Measurements from ENCODE around the gene BMPR1B. TPM values are rescaled to one million over a fixed set of nuclear protein-coding genes. Genes with fewer than 3 reads are reported as not detected.

BMPR1B gene
- total and polyA plus RNA-seq, 9 of the 15 experiments (the other 6 are each of a cell fraction or from before 2014, with no cell fraction given): 0.01 TPM; not detected in 8

- H3K9me1 ChIP-seq (ENCODE audit: control insufficient read depth, insufficient read depth, low read length): no peaks in the 10 kb centered on the region
- intact Hi-C loops (cut with micrococcal nuclease): no loop called here
- H4K20me1 ChIP-seq (replicated peaks; ENCODE audit: control insufficient read depth, insufficient read depth, low read length): no peaks in the 10 kb centered on the region
- in situ Hi-C loops (cut with MboI): no loop called here
- H3K27ac ChIP-seq (ENCODE audit: extremely low read depth, low read depth, low read length): no peak overlapping the region
- no peaks in the 10 kb centered on the region; a peak in 1 of 5 replicates for H3K27me3 ChIP-seq (ENCODE audit: control insufficient read depth in 2 of 2, insufficient read depth in 2 of 2, low read length in 2 of 2)
- 18% methylated on average over 2 of the region's 2 CpGs for WGBS (ENCODE audit: insufficient coverage, low coverage, missing lambda C conversion rate)
- H3K4me3 ChIP-seq: no peak overlapping the region
- H3K4me1 ChIP-seq (replicated peaks in 1 of 2; ENCODE audit: control insufficient read depth in 2 of 2, insufficient read depth in 2 of 2, low read length in 2 of 2): no peaks in the 10 kb centered on the region
- no peaks in the 10 kb centered on the region for H3K79me2 ChIP-seq (ENCODE audit: control insufficient read depth, insufficient read depth, low read length)
- H3K36me3 ChIP-seq (ENCODE audit: control insufficient read depth, insufficient read depth, low read length): no peaks in the 10 kb centered on the region
- no peak overlapping the region for H2AFZ ChIP-seq (ENCODE audit: low read depth, low read length)
- no peak for ATAC-seq
- no peak for DNase-seq (ENCODE audit: extremely low read depth in 1 of 4, low spot score in 3 of 4)
- CTCF ChIA-PET (ENCODE audit: low intra/inter-chr PET ratio): no interaction called here
- no peak overlapping the region for H3K4me2 ChIP-seq (ENCODE audit: insufficient read depth, low read length)
- no peak overlapping the region for H3K9ac ChIP-seq (ENCODE audit: insufficient read depth in 1 of 2, low read depth in 2 of 2, low read length in 2 of 2)
- H3K9me3 ChIP-seq (replicated peaks; ENCODE audit: control insufficient read depth, insufficient read depth, low read depth, low read length): no peaks in the 10 kb centered on the region
- BruUV-seq (replicated peaks): no TSS peak
- POLR2A ChIA-PET: no interaction called here
- FAIRE-seq: no peak
- TF ChIP-seq ZNF707 (CRISPR knock-in tag; conservative IDR thresholded peaks at IDR 0.05): no peak
- TF ChIP-seq, protein P1, sequence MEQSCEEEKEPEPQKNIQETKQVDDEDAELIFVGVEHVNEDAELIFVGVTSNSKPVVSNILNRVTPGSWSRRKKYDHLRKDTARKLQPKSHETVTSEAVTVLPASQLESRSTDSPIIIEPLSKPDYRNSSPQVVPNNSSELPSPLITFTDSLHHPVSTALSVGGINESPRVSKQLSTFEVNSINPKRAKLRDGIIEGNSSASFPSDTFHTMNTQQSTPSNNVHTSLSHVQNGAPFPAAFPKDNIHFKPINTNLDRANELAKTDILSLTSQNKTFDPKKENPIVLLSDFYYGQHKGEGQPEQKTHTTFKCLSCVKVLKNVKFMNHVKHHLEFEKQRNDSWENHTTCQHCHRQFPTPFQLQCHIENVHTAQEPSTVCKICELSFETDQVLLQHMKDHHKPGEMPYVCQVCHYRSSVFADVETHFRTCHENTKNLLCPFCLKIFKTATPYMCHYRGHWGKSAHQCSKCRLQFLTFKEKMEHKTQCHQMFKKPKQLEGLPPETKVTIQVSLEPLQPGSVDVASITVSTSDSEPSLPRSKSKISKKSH (CRISPR knock-in tag; IDR thresholded peaks at IDR 0.05): no peak
- no peak for TF ChIP-seq TSC22D4 (tag; IDR thresholded peaks at IDR 0.05)
- TF ChIP-seq, protein P2, sequence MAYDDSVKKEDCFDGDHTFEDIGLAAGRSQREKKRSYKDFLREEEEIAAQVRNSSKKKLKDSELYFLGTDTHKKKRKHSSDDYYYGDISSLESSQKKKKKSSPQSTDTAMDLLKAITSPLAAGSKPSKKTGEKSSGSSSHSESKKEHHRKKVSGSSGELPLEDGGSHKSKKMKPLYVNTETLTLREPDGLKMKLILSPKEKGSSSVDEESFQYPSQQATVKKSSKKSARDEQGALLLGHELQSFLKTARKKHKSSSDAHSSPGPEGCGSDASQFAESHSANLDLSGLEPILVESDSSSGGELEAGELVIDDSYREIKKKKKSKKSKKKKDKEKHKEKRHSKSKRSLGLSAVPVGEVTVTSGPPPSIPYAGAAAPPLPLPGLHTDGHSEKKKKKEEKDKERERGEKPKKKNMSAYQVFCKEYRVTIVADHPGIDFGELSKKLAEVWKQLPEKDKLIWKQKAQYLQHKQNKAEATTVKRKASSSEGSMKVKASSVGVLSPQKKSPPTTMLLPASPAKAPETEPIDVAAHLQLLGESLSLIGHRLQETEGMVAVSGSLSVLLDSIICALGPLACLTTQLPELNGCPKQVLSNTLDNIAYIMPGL (CRISPR knock-in tag; IDR thresholded peaks at IDR 0.05): no peak
- TF ChIP-seq, protein P3, sequence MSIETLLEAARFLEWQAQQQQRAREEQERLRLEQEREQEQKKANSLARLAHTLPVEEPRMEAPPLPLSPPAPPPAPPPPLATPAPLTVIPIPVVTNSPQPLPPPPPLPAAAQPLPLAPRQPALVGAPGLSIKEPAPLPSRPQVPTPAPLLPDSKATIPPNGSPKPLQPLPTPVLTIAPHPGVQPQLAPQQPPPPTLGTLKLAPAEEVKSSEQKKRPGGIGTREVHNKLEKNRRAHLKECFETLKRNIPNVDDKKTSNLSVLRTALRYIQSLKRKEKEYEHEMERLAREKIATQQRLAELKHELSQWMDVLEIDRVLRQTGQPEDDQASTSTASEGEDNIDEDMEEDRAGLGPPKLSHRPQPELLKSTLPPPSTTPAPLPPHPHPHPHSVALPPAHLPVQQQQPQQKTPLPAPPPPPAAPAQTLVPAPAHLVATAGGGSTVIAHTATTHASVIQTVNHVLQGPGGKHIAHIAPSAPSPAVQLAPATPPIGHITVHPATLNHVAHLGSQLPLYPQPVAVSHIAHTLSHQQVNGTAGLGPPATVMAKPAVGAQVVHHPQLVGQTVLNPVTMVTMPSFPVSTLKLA (conservative IDR thresholded peaks at IDR 0.05): no peak
- TF ChIP-seq, protein P4, sequence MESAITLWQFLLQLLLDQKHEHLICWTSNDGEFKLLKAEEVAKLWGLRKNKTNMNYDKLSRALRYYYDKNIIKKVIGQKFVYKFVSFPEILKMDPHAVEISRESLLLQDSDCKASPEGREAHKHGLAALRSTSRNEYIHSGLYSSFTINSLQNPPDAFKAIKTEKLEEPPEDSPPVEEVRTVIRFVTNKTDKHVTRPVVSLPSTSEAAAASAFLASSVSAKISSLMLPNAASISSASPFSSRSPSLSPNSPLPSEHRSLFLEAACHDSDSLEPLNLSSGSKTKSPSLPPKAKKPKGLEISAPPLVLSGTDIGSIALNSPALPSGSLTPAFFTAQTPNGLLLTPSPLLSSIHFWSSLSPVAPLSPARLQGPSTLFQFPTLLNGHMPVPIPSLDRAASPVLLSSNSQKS (CRISPR knock-in tag; IDR thresholded peaks at IDR 0.05): no peak
- TF ChIP-seq, protein P5, sequence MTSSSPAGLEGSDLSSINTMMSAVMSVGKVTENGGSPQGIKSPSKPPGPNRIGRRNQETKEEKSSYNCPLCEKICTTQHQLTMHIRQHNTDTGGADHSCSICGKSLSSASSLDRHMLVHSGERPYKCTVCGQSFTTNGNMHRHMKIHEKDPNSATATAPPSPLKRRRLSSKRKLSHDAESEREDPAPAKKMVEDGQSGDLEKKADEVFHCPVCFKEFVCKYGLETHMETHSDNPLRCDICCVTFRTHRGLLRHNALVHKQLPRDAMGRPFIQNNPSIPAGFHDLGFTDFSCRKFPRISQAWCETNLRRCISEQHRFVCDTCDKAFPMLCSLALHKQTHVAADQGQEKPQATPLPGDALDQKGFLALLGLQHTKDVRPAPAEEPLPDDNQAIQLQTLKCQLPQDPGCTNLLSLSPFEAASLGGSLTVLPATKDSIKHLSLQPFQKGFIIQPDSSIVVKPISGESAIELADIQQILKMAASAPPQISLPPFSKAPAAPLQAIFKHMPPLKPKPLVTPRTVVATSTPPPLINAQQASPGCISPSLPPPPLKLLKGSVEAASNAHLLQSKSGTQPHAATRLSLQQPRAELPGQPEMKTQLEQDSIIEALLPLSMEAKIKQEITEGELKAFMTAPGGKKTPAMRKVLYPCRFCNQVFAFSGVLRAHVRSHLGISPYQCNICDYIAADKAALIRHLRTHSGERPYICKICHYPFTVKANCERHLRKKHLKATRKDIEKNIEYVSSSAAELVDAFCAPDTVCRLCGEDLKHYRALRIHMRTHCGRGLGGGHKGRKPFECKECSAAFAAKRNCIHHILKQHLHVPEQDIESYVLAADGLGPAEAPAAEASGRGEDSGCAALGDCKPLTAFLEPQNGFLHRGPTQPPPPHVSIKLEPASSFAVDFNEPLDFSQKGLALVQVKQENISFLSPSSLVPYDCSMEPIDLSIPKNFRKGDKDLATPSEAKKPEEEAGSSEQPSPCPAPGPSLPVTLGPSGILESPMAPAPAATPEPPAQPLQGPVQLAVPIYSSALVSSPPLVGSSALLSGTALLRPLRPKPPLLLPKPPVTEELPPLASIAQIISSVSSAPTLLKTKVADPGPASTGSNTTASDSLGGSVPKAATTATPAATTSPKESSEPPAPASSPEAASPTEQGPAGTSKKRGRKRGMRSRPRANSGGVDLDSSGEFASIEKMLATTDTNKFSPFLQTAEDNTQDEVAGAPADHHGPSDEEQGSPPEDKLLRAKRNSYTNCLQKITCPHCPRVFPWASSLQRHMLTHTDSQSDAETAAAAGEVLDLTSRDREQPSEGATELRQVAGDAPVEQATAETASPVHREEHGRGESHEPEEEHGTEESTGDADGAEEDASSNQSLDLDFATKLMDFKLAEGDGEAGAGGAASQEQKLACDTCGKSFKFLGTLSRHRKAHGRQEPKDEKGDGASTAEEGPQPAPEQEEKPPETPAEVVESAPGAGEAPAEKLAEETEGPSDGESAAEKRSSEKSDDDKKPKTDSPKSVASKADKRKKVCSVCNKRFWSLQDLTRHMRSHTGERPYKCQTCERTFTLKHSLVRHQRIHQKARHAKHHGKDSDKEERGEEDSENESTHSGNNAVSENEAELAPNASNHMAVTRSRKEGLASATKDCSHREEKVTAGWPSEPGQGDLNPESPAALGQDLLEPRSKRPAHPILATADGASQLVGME (CRISPR knock-in tag; IDR thresholded peaks at IDR 0.05): no peak
- TF ChIP-seq HMG20B (CRISPR knock-in tag; IDR thresholded peaks at IDR 0.05): no peak
- no peak for TF ChIP-seq ZNF668 (CRISPR knock-in tag; IDR thresholded peaks at IDR 0.05)
- TF ChIP-seq POU5F1 (IDR thresholded peaks at IDR 0.05; ENCODE audit: borderline replicate concordance, low read depth, low read length, partially characterized antibody): no peak
- TF ChIP-seq FOXA1 (IDR thresholded peaks at IDR 0.05; ENCODE audit: borderline replicate concordance): no peak
Measured at GRCh38 chr4:94806376-94806775, 48.6 kb downstream of the BMPR1B start.
